KMS-11 (cell line): ENCODE measurements around the gene SMPD1.

ENCODE experiments used
- H2AFZ ChIP-seq: fragments of 200-600 bp; sonication (generic); 2 replicates; pipeline ENCODE4 v1.6.1; 2016; ENCODE audit warnings: antibody characterized with exemption, mixed run types, low read depth
- H3K27ac ChIP-seq: fragments of 200-600 bp; sonication (generic); 2 replicates; pipeline ENCODE4 v1.6.1; 2016; ENCODE audit warnings: mild to moderate bottlenecking, mixed run types
- H3K27me3 ChIP-seq: fragments of 200-600 bp; sonication (generic); 2 replicates; pipeline ENCODE4 v1.6.1; 2017; ENCODE audit warnings: mild to moderate bottlenecking, low read depth, mixed run types, moderate library complexity; ENCODE audit not compliant: insufficient read depth
- H3K36me3 ChIP-seq: fragments of 200-600 bp; sonication (generic); 2 replicates; pipeline ENCODE4 v1.6.1; 2017; ENCODE audit warnings: mild to moderate bottlenecking, mixed run types; ENCODE audit not compliant: insufficient read depth
- H3K4me1 ChIP-seq: fragments of 200-600 bp; sonication (generic); 2 replicates; pipeline ENCODE4 v1.6.1; 2016; ENCODE audit warnings: mild to moderate bottlenecking, low read depth, mixed run types; ENCODE audit not compliant: poor library complexity, severe bottlenecking
- H3K4me2 ChIP-seq: fragments of 200-600 bp; sonication (generic); 2 replicates; pipeline ENCODE4 v1.7.0; 2016; ENCODE audit warnings: mild to moderate bottlenecking, mixed run types
- H3K4me3 ChIP-seq: fragments of 200-600 bp; sonication (generic); IDR thresholded peaks from 2 replicates; pipeline ENCODE4 v1.6.1; 2017; ENCODE audit warnings: low read depth, low read length, mixed read lengths; ENCODE audit not compliant: insufficient read depth
- H3K79me2 ChIP-seq: fragments of 200-600 bp; sonication (generic); 2 replicates; pipeline ENCODE4 v1.6.1; 2016; ENCODE audit warnings: low read depth, mixed run types; ENCODE audit not compliant: insufficient read depth
- H3K9ac ChIP-seq: fragments of 200-600 bp; sonication (generic); 2 replicates; pipeline ENCODE4 v1.6.1; 2016; ENCODE audit warnings: mild to moderate bottlenecking, mixed run types
- H4K20me1 ChIP-seq: fragments of 200-600 bp; sonication (generic); 2 replicates; pipeline ENCODE4 v1.6.1; 2016; ENCODE audit warnings: mild to moderate bottlenecking, mixed run types; ENCODE audit not compliant: insufficient read depth
- TF ChIP-seq, protein P1 (sequence below): fragments of 200-600 bp; sonication (generic); conservative IDR thresholded peaks from 2 replicates; pipeline ENCODE4 v1.6.1; 2017; ENCODE audit warnings: low read depth, mild to moderate bottlenecking, antibody characterized with exemption, low read length, moderate library complexity, mixed read lengths

The SMPD1 gene

DNA sequence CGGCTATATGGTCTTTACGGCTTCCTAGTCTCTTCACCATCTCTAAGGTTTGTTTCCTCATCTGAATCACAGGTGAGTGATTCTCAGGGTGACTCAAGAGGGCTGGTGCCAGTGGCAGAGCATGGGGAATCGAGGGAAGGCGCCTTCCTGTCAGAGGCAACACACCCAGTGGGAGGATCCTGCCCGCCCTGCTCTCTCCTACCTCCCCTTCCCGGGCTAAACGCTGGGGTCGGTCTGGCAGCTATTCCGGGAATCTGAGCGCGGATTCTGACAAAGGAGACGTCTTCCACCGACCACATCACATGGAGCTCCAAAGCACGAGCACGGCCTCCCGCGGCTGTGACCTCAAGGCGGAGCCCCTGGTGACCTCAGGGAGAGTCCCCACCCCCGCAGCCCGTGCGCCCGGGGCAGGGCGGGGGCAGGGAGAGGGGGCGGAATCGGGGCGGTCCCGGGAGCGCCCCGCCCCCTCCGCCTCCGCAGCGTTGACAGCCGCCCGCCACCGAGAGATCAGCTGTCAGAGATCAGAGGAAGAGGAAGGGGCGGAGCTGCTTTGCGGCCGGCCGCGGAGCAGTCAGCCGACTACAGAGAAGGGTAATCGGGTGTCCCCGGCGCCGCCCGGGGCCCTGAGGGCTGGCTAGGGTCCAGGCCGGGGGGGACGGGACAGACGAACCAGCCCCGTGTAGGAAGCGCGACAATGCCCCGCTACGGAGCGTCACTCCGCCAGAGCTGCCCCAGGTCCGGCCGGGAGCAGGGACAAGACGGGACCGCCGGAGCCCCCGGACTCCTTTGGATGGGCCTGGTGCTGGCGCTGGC, at the start of gene SMPD1:
Gene SMPD1 (plus strand): TSS at position 570 of the 813 bp plus-strand sequence. CDS start 125 bp downstream, at position 695.
- peak within 1 kb of the TSS; percentile 56; the same call in 1 of the 2 replicates for H3K27ac ChIP-seq
- TF ChIP-seq, protein P1, sequence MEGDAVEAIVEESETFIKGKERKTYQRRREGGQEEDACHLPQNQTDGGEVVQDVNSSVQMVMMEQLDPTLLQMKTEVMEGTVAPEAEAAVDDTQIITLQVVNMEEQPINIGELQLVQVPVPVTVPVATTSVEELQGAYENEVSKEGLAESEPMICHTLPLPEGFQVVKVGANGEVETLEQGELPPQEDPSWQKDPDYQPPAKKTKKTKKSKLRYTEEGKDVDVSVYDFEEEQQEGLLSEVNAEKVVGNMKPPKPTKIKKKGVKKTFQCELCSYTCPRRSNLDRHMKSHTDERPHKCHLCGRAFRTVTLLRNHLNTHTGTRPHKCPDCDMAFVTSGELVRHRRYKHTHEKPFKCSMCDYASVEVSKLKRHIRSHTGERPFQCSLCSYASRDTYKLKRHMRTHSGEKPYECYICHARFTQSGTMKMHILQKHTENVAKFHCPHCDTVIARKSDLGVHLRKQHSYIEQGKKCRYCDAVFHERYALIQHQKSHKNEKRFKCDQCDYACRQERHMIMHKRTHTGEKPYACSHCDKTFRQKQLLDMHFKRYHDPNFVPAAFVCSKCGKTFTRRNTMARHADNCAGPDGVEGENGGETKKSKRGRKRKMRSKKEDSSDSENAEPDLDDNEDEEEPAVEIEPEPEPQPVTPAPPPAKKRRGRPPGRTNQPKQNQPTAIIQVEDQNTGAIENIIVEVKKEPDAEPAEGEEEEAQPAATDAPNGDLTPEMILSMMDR: no peak
- H3K4me1 ChIP-seq: no peaks in the 10 kb centered on the region
- H3K9ac ChIP-seq: peak within 1 kb of the TSS; percentile 59; the same call in 1 of the 2 replicates
- H3K27me3 ChIP-seq: no peaks in the 10 kb centered on the region
- no peaks in the 10 kb centered on the region for H4K20me1 ChIP-seq
- no peaks in the 10 kb centered on the region for H3K36me3 ChIP-seq
- H3K4me3 ChIP-seq: no peak within 1 kb of the TSS
- H3K4me2 ChIP-seq: peak within 1 kb of the TSS; percentile 92
- H2AFZ ChIP-seq: peak within 1 kb of the TSS; percentile 98
- H3K79me2 ChIP-seq: no peaks in the 10 kb centered on the region

DNA sequence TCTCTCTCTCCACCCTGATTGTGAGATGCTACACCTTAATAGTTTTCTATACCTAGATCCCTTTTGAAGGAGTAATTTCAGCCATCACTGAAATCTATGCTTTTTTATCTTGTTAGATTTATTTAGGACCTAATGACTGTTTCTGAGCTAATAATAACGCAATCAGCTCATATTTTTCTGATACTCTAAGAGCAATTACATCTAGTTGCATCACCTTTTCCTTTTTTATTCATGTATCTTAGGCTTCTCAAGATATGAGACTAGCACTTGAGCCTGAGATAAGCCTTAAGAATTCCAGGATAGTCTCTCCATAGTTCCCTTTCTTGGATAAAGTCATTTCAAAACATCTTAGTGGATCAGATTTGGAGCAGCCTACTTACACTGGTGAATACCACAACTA, 44.9 kb upstream of the SMPD1 start:
- TF ChIP-seq, protein P1: no peak
- Histone ChIP-seq H4K20me1 (no peaks in the 10 kb centered on the region), H3K4me3 (no peak overlapping the region), H3K9ac (no peak overlapping the region), H3K79me2 (no peaks in the 10 kb centered on the region), H2AFZ (no peak overlapping the region), H3K4me2 (no peak overlapping the region), H3K27ac (no peak overlapping the region), H3K4me1 (no peaks in the 10 kb centered on the region), H3K36me3 (no peaks in the 10 kb centered on the region), H3K27me3 (no peaks in the 10 kb centered on the region)

DNA sequence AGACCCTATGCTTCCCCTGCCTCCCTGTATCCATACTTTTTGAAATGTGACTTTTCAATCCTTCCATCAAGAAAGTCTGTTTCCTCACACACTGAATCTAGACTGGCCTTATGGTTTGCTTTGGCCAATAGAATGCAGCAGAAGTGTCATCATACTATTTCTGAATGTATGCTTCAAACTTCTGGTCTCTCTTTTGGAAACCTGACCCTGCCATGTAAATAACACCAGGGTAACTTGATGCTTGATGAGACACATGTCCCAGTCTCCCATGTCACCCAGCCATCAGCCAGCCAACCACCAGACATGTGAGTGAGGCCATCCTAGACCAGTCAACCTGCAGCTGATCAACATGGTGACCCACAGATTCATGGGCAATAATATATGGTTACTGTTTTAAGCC, 40.2 kb upstream of the SMPD1 start:
- no peak overlapping the region for H3K4me2 ChIP-seq
- H2AFZ ChIP-seq: no peak overlapping the region
- no peak overlapping the region for H3K4me3 ChIP-seq
- H3K79me2 ChIP-seq: no peaks in the 10 kb centered on the region
- no peaks in the 10 kb centered on the region for H3K4me1 ChIP-seq
- H4K20me1 ChIP-seq: no peaks in the 10 kb centered on the region
- TF ChIP-seq, protein P1: no peak
- H3K36me3 ChIP-seq: no peaks in the 10 kb centered on the region
- no peaks in the 10 kb centered on the region for H3K27me3 ChIP-seq
- no peak overlapping the region for H3K27ac ChIP-seq
- no peak overlapping the region for H3K9ac ChIP-seq

DNA sequence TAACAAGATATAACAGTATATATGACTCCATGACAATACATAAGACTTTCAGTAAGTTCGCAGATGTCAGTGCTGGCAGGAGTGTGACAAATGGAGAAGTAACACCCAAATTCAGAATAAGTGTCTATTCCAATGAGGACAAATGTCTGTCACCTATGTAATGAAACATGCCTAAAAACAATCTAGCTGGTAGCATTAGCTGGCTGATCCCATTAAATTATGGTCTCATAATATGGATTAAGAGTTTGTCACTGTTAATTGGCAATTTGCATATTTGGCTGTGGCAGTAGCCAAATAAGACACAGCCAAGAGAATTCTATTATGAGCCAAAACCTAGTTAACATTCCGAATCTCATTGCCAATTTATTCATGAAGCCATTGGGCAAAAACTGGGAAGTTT, 39.8 kb upstream of the SMPD1 start:
- H4K20me1 ChIP-seq: no peaks in the 10 kb centered on the region
- H3K27me3 ChIP-seq: no peaks in the 10 kb centered on the region
- no peaks in the 10 kb centered on the region for H3K4me1 ChIP-seq
- TF ChIP-seq, protein P1: no peak
- H2AFZ ChIP-seq: no peak overlapping the region
- H3K36me3 ChIP-seq: no peaks in the 10 kb centered on the region
- no peak overlapping the region for H3K9ac ChIP-seq
- H3K79me2 ChIP-seq: no peaks in the 10 kb centered on the region
- no peak overlapping the region for H3K4me3 ChIP-seq
- no peak overlapping the region for H3K4me2 ChIP-seq
- H3K27ac ChIP-seq: no peak overlapping the region
